ENCODE data around the gene PRRC2C.

PRRC2C gene

DNA sequence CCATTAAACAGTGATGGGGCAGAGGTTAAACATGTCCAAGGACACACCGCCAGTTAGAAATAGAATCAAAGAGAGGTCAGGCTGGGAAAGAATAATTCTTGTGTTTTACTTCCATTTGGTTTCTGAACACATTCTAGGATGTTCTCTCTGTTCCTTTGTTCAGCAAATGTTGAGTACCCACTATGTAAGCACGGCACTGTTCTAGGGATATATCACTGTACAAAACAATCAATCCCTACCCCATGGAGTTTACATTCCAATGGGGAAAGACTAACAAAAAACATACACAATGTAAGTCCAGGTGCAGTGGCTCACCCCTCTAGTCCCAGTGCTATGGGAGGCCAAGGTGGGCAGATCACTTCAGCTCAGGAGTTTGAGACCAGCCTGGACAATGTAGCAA, 142.9 kb downstream of the PRRC2C start:
- TF ChIP-seq CEBPB (IDR thresholded peaks at IDR 0.05), result no peak
- no peak for TF ChIP-seq EP300 (IDR thresholded peaks at IDR 0.05; ENCODE audit: borderline replicate concordance)
- TF ChIP-seq, protein P1, sequence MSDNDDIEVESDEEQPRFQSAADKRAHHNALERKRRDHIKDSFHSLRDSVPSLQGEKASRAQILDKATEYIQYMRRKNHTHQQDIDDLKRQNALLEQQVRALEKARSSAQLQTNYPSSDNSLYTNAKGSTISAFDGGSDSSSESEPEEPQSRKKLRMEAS (IDR thresholded peaks at IDR 0.05), result no peak
- no peak for TF ChIP-seq TCF12 (IDR thresholded peaks at IDR 0.05; ENCODE audit: low read depth)
- TF ChIP-seq TEAD4 (IDR thresholded peaks at IDR 0.05), result no peak
- no peak for TF ChIP-seq YY1 (IDR thresholded peaks at IDR 0.05; ENCODE audit: low read depth)
- TF ChIP-seq NFIC (IDR thresholded peaks at IDR 0.05), result no peak
- TF ChIP-seq ZBTB7A (IDR thresholded peaks at IDR 0.05; ENCODE audit: low read depth), result no peak
- TF ChIP-seq, protein P2, sequence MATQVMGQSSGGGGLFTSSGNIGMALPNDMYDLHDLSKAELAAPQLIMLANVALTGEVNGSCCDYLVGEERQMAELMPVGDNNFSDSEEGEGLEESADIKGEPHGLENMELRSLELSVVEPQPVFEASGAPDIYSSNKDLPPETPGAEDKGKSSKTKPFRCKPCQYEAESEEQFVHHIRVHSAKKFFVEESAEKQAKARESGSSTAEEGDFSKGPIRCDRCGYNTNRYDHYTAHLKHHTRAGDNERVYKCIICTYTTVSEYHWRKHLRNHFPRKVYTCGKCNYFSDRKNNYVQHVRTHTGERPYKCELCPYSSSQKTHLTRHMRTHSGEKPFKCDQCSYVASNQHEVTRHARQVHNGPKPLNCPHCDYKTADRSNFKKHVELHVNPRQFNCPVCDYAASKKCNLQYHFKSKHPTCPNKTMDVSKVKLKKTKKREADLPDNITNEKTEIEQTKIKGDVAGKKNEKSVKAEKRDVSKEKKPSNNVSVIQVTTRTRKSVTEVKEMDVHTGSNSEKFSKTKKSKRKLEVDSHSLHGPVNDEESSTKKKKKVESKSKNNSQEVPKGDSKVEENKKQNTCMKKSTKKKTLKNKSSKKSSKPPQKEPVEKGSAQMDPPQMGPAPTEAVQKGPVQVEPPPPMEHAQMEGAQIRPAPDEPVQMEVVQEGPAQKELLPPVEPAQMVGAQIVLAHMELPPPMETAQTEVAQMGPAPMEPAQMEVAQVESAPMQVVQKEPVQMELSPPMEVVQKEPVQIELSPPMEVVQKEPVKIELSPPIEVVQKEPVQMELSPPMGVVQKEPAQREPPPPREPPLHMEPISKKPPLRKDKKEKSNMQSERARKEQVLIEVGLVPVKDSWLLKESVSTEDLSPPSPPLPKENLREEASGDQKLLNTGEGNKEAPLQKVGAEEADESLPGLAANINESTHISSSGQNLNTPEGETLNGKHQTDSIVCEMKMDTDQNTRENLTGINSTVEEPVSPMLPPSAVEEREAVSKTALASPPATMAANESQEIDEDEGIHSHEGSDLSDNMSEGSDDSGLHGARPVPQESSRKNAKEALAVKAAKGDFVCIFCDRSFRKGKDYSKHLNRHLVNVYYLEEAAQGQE (IDR thresholded peaks at IDR 0.05; ENCODE audit: low read depth), result no peak
- TF ChIP-seq TAF1 (IDR thresholded peaks at IDR 0.05; ENCODE audit: low read depth), result no peak
- TF ChIP-seq USF1 (IDR thresholded peaks at IDR 0.05), result no peak
- TF ChIP-seq CREB1 (IDR thresholded peaks at IDR 0.05; ENCODE audit: low read depth), result no peak
- no peak for TF ChIP-seq RAD21 (IDR thresholded peaks at IDR 0.05; ENCODE audit: low read depth)
- TF ChIP-seq EGR1 (IDR thresholded peaks at IDR 0.05), result no peak
- no peak for TF ChIP-seq FOXM1 (IDR thresholded peaks at IDR 0.05; ENCODE audit: borderline replicate concordance, low read depth)

- TF ChIP-seq USF1 (IDR thresholded peaks at IDR 0.05) (no peak), ZBTB7A (IDR thresholded peaks at IDR 0.05; ENCODE audit: low read depth) (no peak), TCF12 (IDR thresholded peaks at IDR 0.05; ENCODE audit: low read depth) (no peak), FOXM1 (IDR thresholded peaks at IDR 0.05; ENCODE audit: borderline replicate concordance, low read depth) (no peak), CREB1 (IDR thresholded peaks at IDR 0.05; ENCODE audit: low read depth) (no peak), TEAD4 (IDR thresholded peaks at IDR 0.05) (no peak), YY1 (IDR thresholded peaks at IDR 0.05; ENCODE audit: low read depth) (no peak), EGR1 (IDR thresholded peaks at IDR 0.05) (no peak), NFIC (IDR thresholded peaks at IDR 0.05) (no peak), EP300 (IDR thresholded peaks at IDR 0.05; ENCODE audit: borderline replicate concordance) (no peak)
- TF ChIP-seq, protein P1 (IDR thresholded peaks at IDR 0.05), result no peak
Measured at GRCh38 chr1:171635661-171636060, 150.3 kb downstream of the PRRC2C start.

DNA sequence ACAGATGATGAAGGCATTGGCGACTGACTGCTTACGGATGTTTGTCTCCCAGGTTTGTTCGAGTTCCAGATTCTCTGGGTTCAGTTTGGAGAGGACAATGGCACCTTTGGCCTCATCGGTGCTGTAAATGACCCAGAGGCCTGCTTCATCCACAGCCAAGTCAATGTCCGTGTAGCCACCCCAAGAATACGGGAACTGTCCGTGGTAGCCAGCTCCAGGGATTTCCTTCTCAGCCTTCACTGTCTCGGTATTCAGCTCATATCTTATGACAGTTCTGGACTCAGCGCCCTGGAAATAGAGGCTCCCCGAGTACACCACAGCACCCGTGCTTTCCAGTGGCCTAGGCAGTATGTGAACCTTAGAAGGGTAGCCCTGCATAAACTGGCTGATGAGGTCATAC, 150.8 kb downstream of the PRRC2C start:
- TF ChIP-seq, protein P2 (IDR thresholded peaks at IDR 0.05; ENCODE audit: low read depth), result peak; percentile 89
- TF ChIP-seq CEBPB (IDR thresholded peaks at IDR 0.05) (no peak), NFIC (IDR thresholded peaks at IDR 0.05) (no peak), FOXM1 (IDR thresholded peaks at IDR 0.05; ENCODE audit: borderline replicate concordance, low read depth) (no peak), RAD21 (IDR thresholded peaks at IDR 0.05; ENCODE audit: low read depth) (no peak), ZBTB7A (IDR thresholded peaks at IDR 0.05; ENCODE audit: low read depth) (no peak)

DNA sequence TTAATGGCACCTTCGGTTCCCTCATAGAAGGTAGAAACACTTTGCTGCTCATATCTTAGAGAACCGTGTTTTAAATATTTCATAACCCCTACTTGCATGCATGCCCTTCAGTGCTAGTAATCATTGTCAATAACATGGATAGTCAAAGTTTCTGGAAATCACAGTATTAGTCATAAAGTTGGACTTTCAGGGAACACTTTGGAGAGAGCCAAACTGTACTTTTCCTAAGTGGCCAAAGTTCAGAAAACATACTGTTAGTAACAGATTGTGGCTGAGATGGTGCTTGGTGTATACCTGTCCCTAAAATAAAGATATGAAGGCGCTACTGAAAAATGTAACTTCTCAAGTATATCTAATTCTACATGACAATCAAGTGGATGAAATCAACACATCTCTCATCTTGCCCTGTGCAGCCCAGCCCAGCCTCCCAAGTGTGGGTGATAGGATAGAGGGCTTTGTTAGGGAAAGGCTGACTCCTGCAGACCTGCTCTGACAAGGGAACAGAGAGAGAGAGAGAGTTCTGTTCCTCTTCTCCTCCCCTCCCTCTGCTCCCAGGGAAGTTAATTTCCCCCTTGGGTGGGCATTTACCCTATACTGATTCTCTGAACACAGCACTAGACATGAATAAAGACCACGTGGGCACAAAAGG, 152.7 kb downstream of the PRRC2C start:
- TF ChIP-seq EGR1 (IDR thresholded peaks at IDR 0.05) (no peak), TCF12 (IDR thresholded peaks at IDR 0.05; ENCODE audit: low read depth) (no peak), TAF1 (IDR thresholded peaks at IDR 0.05; ENCODE audit: low read depth) (no peak), RAD21 (IDR thresholded peaks at IDR 0.05; ENCODE audit: low read depth) (no peak), NFIC (IDR thresholded peaks at IDR 0.05) (no peak), USF1 (IDR thresholded peaks at IDR 0.05) (no peak), CEBPB (IDR thresholded peaks at IDR 0.05) (no peak), ZBTB7A (IDR thresholded peaks at IDR 0.05; ENCODE audit: low read depth) (no peak), FOXM1 (IDR thresholded peaks at IDR 0.05; ENCODE audit: borderline replicate concordance, low read depth) (no peak), YY1 (IDR thresholded peaks at IDR 0.05; ENCODE audit: low read depth) (no peak), TEAD4 (IDR thresholded peaks at IDR 0.05) (no peak), CREB1 (IDR thresholded peaks at IDR 0.05; ENCODE audit: low read depth) (no peak), EP300 (IDR thresholded peaks at IDR 0.05; ENCODE audit: borderline replicate concordance) (no peak)
- TF ChIP-seq, protein P1 (IDR thresholded peaks at IDR 0.05), result no peak
- TF ChIP-seq, protein P2 (IDR thresholded peaks at IDR 0.05; ENCODE audit: low read depth), result no peak
